GM12891 (cell line): Measurements from ENCODE around the gene MAPT.

Source experiments
- DNase-seq: peaks from one replicate; pipeline ENCODE4 v3.0.0; 2011; ENCODE audit warnings: low spot score; ENCODE audit not compliant: insufficient read length
- FAIRE-seq: peaks from 2 replicates; lab custom pipeline; 2011; peaks lifted over from hg19 to GRCh38; lab: Jason Lieb, UNC
- PAX5 ChIP-seq: IDR thresholded peaks from 2 replicates; pipeline ENCODE4 v1.6.1; 2011; ENCODE audit warnings: low read length, moderate library complexity, mild to moderate bottlenecking; ENCODE audit not compliant: insufficient read depth, severe bottlenecking
- POLR2A ChIP-seq: IDR thresholded peaks from 2 replicates; pipeline ENCODE4 v1.6.1; 2011; ENCODE audit warnings: low read depth, low read length, control low read depth
- POLR2AphosphoS5 ChIP-seq: IDR thresholded peaks from 2 replicates; pipeline ENCODE4 v1.6.1; 2011; ENCODE audit warnings: low read depth, low read length, control low read depth
- POU2F2 ChIP-seq: IDR thresholded peaks from 2 replicates; pipeline ENCODE4 v1.6.1; 2011; ENCODE audit warnings: low read depth, mild to moderate bottlenecking, control low read depth, low read length, moderate library complexity
- SPI1 ChIP-seq: IDR thresholded peaks from 2 replicates; pipeline ENCODE4 v1.6.1; 2011; ENCODE audit warnings: low read depth, low read length, control low read depth
- TAF1 ChIP-seq: IDR thresholded peaks from 2 replicates; pipeline ENCODE4 v1.6.1; 2011; ENCODE audit warnings: low read depth, low read length, control low read depth

The MAPT gene

GRCh38 chr17:45992175-45992574, 97.8 kb downstream of the MAPT start:
- DNase-seq: no peak
- no peak for FAIRE-seq
- no peak for TF ChIP-seq SPI1
- no peak for TF ChIP-seq POLR2A
- TF ChIP-seq PAX5: no peak
- TF ChIP-seq POLR2AphosphoS5: no peak
- no peak for TF ChIP-seq POU2F2
- no peak for TF ChIP-seq TAF1

DNA sequence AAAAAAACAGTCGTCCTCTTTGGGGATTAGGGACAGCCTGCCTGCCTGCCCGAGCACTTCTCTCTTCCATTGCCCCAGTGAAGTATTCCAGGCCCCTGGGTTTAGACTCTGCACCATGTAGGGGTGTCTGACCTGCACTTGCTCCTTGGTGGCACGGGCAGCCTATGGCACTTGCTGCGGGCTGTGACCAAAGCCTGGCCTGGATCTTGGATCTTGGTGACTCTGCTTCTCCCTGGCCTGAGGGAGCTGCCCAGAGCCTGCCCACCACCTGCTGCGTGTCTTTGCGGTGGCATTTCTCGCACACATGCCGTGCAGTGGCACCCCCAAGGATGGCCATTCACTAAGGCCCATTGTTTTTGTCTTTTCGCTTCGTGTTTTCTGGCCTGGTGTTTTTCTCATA, 98.5 kb downstream of the MAPT start:
- TF ChIP-seq POU2F2 (no peak), POLR2AphosphoS5 (no peak), TAF1 (no peak), SPI1 (no peak), POLR2A (no peak), PAX5 (no peak)
- DNase-seq (no peak), FAIRE-seq (no peak)

DNA sequence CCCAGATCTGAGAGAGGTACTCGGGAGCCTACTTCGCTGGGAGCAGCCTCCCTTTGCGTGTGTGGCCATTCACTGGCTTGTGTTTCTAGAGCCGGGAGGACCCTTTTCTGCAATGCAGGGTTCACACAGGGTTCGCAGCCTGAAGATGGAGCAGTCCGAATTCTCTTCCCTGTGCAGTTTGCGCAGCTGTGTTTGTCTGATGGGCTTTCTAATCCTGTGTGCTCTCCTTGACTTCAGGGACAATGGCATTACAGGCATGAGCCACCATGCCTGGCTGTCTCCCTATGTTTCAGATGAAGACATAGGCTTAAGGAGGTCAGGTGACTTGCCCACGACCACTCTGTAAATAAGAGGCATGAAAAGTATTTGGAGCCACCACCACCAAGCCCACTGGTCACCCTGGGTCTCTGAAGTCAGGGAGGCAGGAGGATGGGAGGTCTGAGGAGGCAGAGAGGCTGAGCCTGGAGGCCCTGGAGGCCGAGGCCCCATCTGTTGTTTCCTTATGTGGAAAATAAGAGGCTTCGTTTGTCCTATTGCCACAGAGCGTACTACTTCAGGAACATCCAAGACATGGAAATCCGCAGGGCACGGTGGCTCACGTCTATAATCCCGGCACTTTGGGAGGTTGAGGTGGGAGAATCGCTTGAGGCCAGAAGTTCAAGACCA, 99.7 kb downstream of the MAPT start:
- no peak for TF ChIP-seq POLR2AphosphoS5
- TF ChIP-seq POU2F2: no peak
- TF ChIP-seq POLR2A: no peak
- TF ChIP-seq SPI1: no peak
- no peak for TF ChIP-seq TAF1
- TF ChIP-seq PAX5: no peak
- FAIRE-seq (no peak), DNase-seq (no peak)

GRCh38 chr17:45994987-45995386, 100.6 kb downstream of the MAPT start:
- FAIRE-seq (no peak), DNase-seq (no peak)
- TF ChIP-seq PAX5 (no peak), POLR2AphosphoS5 (no peak), POLR2A (no peak), POU2F2 (no peak), SPI1 (no peak), TAF1 (no peak)

- DNase-seq (no peak), FAIRE-seq (no peak)
- no peak for TF ChIP-seq POLR2AphosphoS5
- TF ChIP-seq POU2F2: no peak
- no peak for TF ChIP-seq SPI1
- no peak for TF ChIP-seq TAF1
- TF ChIP-seq PAX5: no peak
- no peak for TF ChIP-seq POLR2A
These were observed 101.4 kb downstream of the MAPT start for GRCh38 chr17:45995627-45996270.

GRCh38 chr17:45996282-45996937, 102.1 kb downstream of the MAPT start:
- DNase-seq: no peak
- no peak for FAIRE-seq
- no peak for TF ChIP-seq POU2F2
- no peak for TF ChIP-seq PAX5
- TF ChIP-seq POLR2AphosphoS5: no peak
- TF ChIP-seq SPI1: no peak
- TF ChIP-seq POLR2A: no peak
- TF ChIP-seq TAF1: no peak

DNA sequence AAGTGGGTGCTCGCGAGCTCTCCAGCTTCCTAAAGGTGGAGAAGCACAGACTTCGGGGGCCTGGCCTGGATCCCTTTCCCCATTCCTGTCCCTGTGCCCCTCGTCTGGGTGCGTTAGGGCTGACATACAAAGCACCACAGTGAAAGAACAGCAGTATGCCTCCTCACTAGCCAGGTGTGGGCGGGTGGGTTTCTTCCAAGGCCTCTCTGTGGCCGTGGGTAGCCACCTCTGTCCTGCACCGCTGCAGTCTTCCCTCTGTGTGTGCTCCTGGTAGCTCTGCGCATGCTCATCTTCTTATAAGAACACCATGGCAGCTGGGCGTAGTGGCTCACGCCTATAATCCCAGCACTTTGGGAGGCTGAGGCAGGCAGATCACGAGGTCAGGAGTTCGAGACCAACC, 102.8 kb downstream of the MAPT start:
- FAIRE-seq (no peak), DNase-seq (no peak)
- no peak for TF ChIP-seq SPI1
- TF ChIP-seq POLR2AphosphoS5: no peak
- no peak for TF ChIP-seq TAF1
- TF ChIP-seq POU2F2: no peak
- TF ChIP-seq PAX5: no peak
- TF ChIP-seq POLR2A: no peak

- no peak for FAIRE-seq
- no peak for TF ChIP-seq SPI1
These were observed 103.3 kb downstream of the MAPT start for GRCh38 chr17:45997624-45998023.

More at GRCh38 chr17:45997624-45998023, 103.3 kb downstream of the MAPT start:
- no peak for DNase-seq
